Globus pallidus (tissue), 1 donor: ENCODE data around the gene OXLD1.
A peak's percentile ranks its signal among the peaks of the same experiment; 100 is the strongest.
"Not testable (repeated sequence)": the region's sequence is repeated elsewhere in the genome, so short reads cannot be mapped to it uniquely, and the experiment has no call there.

Experiments
- DNase-seq: peaks from one replicate; pipeline ENCODE4 v3.0.0-alpha.2; 2015; ENCODE audit warnings: low spot score

Gene OXLD1

GRCh38 chr17:81652906-81653771 is 13.3 kb downstream of the OXLD1 start:
- DNase-seq = no peak

- no peak for DNase-seq
Measured at GRCh38 chr17:81651692-81652091, 14.7 kb downstream of the OXLD1 start.

- no peak for DNase-seq
Measured at GRCh38 chr17:81650951-81651350, 15.5 kb downstream of the OXLD1 start.

- no peak for DNase-seq
Measured at GRCh38 chr17:81648707-81649085, 17.7 kb downstream of the OXLD1 start.

GRCh38 chr17:81648013-81648706 is 18.2 kb downstream of the OXLD1 start:
- no peak for DNase-seq

- DNase-seq = no peak
Measured at GRCh38 chr17:81647640-81648012, 18.8 kb downstream of the OXLD1 start.

GRCh38 chr17:81646869-81647600 is 19.4 kb downstream of the OXLD1 start:
- no peak for DNase-seq

GRCh38 chr17:81644976-81645952 is 21.1 kb downstream of the OXLD1 start:
- DNase-seq = no peak

- DNase-seq = no peak
Measured at GRCh38 chr17:81644496-81644895, 21.9 kb downstream of the OXLD1 start.

GRCh38 chr17:81641825-81642489 is 24.4 kb downstream of the OXLD1 start:
- DNase-seq = no peak

- DNase-seq = no peak
Measured at GRCh38 chr17:81640011-81640410, 26.4 kb downstream of the OXLD1 start.

GRCh38 chr17:81638683-81639082 is 27.7 kb downstream of the OXLD1 start:
- no peak for DNase-seq

GRCh38 chr17:81636505-81637288 is 29.7 kb downstream of the OXLD1 start, which contains the start of the genes NPLOC4 and TSPAN10:
NPLOC4 (minus strand) TSS chr17:81637112; CDS start chr17:81636930, 182 bp downstream.
TSPAN10 (plus strand) TSS chr17:81637196; CDS start chr17:81642413, 5,217 bp downstream.
- DNase-seq = peak; percentile 76

GRCh38 chr17:81635973-81636504 is 30.4 kb downstream of the OXLD1 start:
- no peak for DNase-seq

GRCh38 chr17:81635431-81635830 is 31.0 kb downstream of the OXLD1 start:
- DNase-seq = no peak

- no peak for DNase-seq
Measured at GRCh38 chr17:81631482-81631881, 34.9 kb downstream of the OXLD1 start.

GRCh38 chr17:81630274-81630673 is 36.1 kb downstream of the OXLD1 start:
- DNase-seq = no peak

GRCh38 chr17:81621494-81622130 is 44.8 kb downstream of the OXLD1 start:
- peak; percentile 20 for DNase-seq

GRCh38 chr17:81618307-81618706 is 48.1 kb downstream of the OXLD1 start:
- not testable (repeated sequence) for DNase-seq
